ENCODE measurements around the gene LBP. TPM values are rescaled to one million over a fixed set of nuclear protein-coding genes. Genes with fewer than 3 reads are reported as not detected.
A peak's percentile ranks its signal among the peaks of the same experiment; 100 is the strongest.

LBP gene
- not detected for total RNA-seq

GRCh38 chr20:38346247-38346651 lies at the start of gene LBP:
Gene LBP (plus strand): TSS chr20:38346482. CDS start chr20:38346517, 35 bp downstream.
- H3K27ac Mint-ChIP-seq, result no peak within 1 kb of the TSS
- no peaks in the 10 kb centered on the region for H3K9me3 Mint-ChIP-seq
- no peaks in the 10 kb centered on the region for H3K4me1 Mint-ChIP-seq
- DNase-seq, result no peak
- H3K36me3 Mint-ChIP-seq, result no peaks in the 10 kb centered on the region
- H3K27me3 Mint-ChIP-seq, result peaks cover 3% of the 10 kb centered on the region
- H3K4me3 Mint-ChIP-seq, result no peak within 1 kb of the TSS

GRCh38 chr20:38297916-38298674 lies 48.2 kb upstream of the LBP start:
- Mint-ChIP-seq H3K4me1 (peaks cover 3% of the 10 kb centered on the region), H3K36me3 (no peaks in the 10 kb centered on the region), H3K27ac (no peak overlapping the region), H3K9me3 (no peaks in the 10 kb centered on the region), H3K4me3 (no peak overlapping the region), H3K27me3 (peaks cover 31% of the 10 kb centered on the region)
- no peak for DNase-seq

GRCh38 chr20:38298768-38299288 lies 47.5 kb upstream of the LBP start:
- Mint-ChIP-seq H3K9me3 (no peaks in the 10 kb centered on the region), H3K4me3 (no peak overlapping the region), H3K4me1 (peaks cover 10% of the 10 kb centered on the region), H3K36me3 (no peaks in the 10 kb centered on the region), H3K27ac (no peak overlapping the region), H3K27me3 (peaks cover 38% of the 10 kb centered on the region)
- DNase-seq, result no peak

GRCh38 chr20:38299963-38300362 lies 46.3 kb upstream of the LBP start:
- Mint-ChIP-seq H3K27ac (no peak overlapping the region), H3K27me3 (peaks cover 49% of the 10 kb centered on the region), H3K9me3 (no peaks in the 10 kb centered on the region), H3K4me1 (peaks cover 21% of the 10 kb centered on the region), H3K36me3 (no peaks in the 10 kb centered on the region), H3K4me3 (no peak overlapping the region)
- DNase-seq, result no peak

GRCh38 chr20:38300438-38300837 lies 45.8 kb upstream of the LBP start:
- Mint-ChIP-seq H3K9me3 (no peaks in the 10 kb centered on the region), H3K27ac (no peak overlapping the region), H3K4me3 (no peak overlapping the region), H3K36me3 (no peaks in the 10 kb centered on the region), H3K27me3 (peaks cover 54% of the 10 kb centered on the region), H3K4me1 (peaks cover 22% of the 10 kb centered on the region)
- no peak for DNase-seq

- Mint-ChIP-seq H3K27ac (no peak overlapping the region), H3K36me3 (no peaks in the 10 kb centered on the region), H3K27me3 (peaks cover 63% of the 10 kb centered on the region), H3K9me3 (no peaks in the 10 kb centered on the region), H3K4me3 (no peak overlapping the region), H3K4me1 (peaks cover 22% of the 10 kb centered on the region)
- DNase-seq, result no peak
Measured at GRCh38 chr20:38301309-38301708, 45.0 kb upstream of the LBP start.

- H3K27ac Mint-ChIP-seq, result no peak overlapping the region
- no peaks in the 10 kb centered on the region for H3K36me3 Mint-ChIP-seq
- no peaks in the 10 kb centered on the region for H3K9me3 Mint-ChIP-seq
- H3K4me3 Mint-ChIP-seq, result no peak overlapping the region
- peaks cover 72% of the 10 kb centered on the region for H3K27me3 Mint-ChIP-seq
- peaks cover 25% of the 10 kb centered on the region for H3K4me1 Mint-ChIP-seq
- DNase-seq, result no peak
Measured at GRCh38 chr20:38302786-38303185, 43.5 kb upstream of the LBP start.

- Mint-ChIP-seq H3K36me3 (no peaks in the 10 kb centered on the region), H3K4me1 (peaks cover 25% of the 10 kb centered on the region), H3K9me3 (no peaks in the 10 kb centered on the region), H3K4me3 (no peak within 1 kb of the TSS), H3K27me3 (peaks cover 72% of the 10 kb centered on the region), H3K27ac (peak within 1 kb of the TSS; percentile 27)
- peak; percentile 5 for DNase-seq
Measured at GRCh38 chr20:38303908-38304379, 42.3 kb upstream of the LBP start, which contains the start of gene BPI. Gene BPI (plus strand): TSS chr20:38304156. CDS start chr20:38304224, 68 bp downstream.

- DNase-seq, result peak; percentile 17
- Mint-ChIP-seq H3K9me3 (no peaks in the 10 kb centered on the region), H3K4me1 (peaks cover 25% of the 10 kb centered on the region), H3K36me3 (no peaks in the 10 kb centered on the region), H3K27ac (peak overlapping the region; percentile 27), H3K4me3 (no peak overlapping the region), H3K27me3 (peaks cover 72% of the 10 kb centered on the region)
Measured at GRCh38 chr20:38304845-38305447, 41.3 kb upstream of the LBP start.

GRCh38 chr20:38305541-38305940 lies 40.7 kb upstream of the LBP start:
- peaks cover 25% of the 10 kb centered on the region for H3K4me1 Mint-ChIP-seq
- H3K27ac Mint-ChIP-seq, result no peak overlapping the region
- H3K4me3 Mint-ChIP-seq, result no peak overlapping the region
- H3K27me3 Mint-ChIP-seq, result peaks cover 69% of the 10 kb centered on the region
- DNase-seq, result no peak
- H3K9me3 Mint-ChIP-seq, result no peaks in the 10 kb centered on the region
- H3K36me3 Mint-ChIP-seq, result no peaks in the 10 kb centered on the region

GRCh38 chr20:38306379-38306778 lies 39.9 kb upstream of the LBP start:
- H3K27ac Mint-ChIP-seq, result no peak overlapping the region
- no peaks in the 10 kb centered on the region for H3K9me3 Mint-ChIP-seq
- no peak for DNase-seq
- H3K36me3 Mint-ChIP-seq, result no peaks in the 10 kb centered on the region
- H3K4me1 Mint-ChIP-seq, result peaks cover 25% of the 10 kb centered on the region
- no peak overlapping the region for H3K4me3 Mint-ChIP-seq
- peaks cover 70% of the 10 kb centered on the region for H3K27me3 Mint-ChIP-seq

GRCh38 chr20:38307371-38308046 lies 38.8 kb upstream of the LBP start:
- no peaks in the 10 kb centered on the region for H3K9me3 Mint-ChIP-seq
- DNase-seq, result no peak
- H3K4me1 Mint-ChIP-seq, result peaks cover 25% of the 10 kb centered on the region
- no peaks in the 10 kb centered on the region for H3K36me3 Mint-ChIP-seq
- no peak overlapping the region for H3K27ac Mint-ChIP-seq
- H3K4me3 Mint-ChIP-seq, result no peak overlapping the region
- peaks cover 62% of the 10 kb centered on the region for H3K27me3 Mint-ChIP-seq

- peaks cover 56% of the 10 kb centered on the region for H3K27me3 Mint-ChIP-seq
Measured at GRCh38 chr20:38308047-38308438, 38.2 kb upstream of the LBP start.

GRCh38 chr20:38308447-38308846 lies 37.8 kb upstream of the LBP start:
- Mint-ChIP-seq H3K4me3 (no peak overlapping the region), H3K27ac (no peak overlapping the region), H3K9me3 (no peaks in the 10 kb centered on the region), H3K27me3 (peaks cover 52% of the 10 kb centered on the region), H3K4me1 (peaks cover 19% of the 10 kb centered on the region), H3K36me3 (no peaks in the 10 kb centered on the region)
- no peak for DNase-seq

More at GRCh38 chr20:38308047-38308438, 38.2 kb upstream of the LBP start:
- no peak for DNase-seq
- peaks cover 22% of the 10 kb centered on the region for H3K4me1 Mint-ChIP-seq
- no peaks in the 10 kb centered on the region for H3K36me3 Mint-ChIP-seq
- H3K27ac Mint-ChIP-seq, result no peak overlapping the region
- H3K4me3 Mint-ChIP-seq, result no peak overlapping the region
- no peaks in the 10 kb centered on the region for H3K9me3 Mint-ChIP-seq

- no peak overlapping the region for H3K4me3 Mint-ChIP-seq
- H3K27ac Mint-ChIP-seq, result no peak overlapping the region
- peaks cover 3% of the 10 kb centered on the region for H3K4me1 Mint-ChIP-seq
- no peaks in the 10 kb centered on the region for H3K36me3 Mint-ChIP-seq
- DNase-seq, result no peak
- H3K9me3 Mint-ChIP-seq, result no peaks in the 10 kb centered on the region
- peaks cover 26% of the 10 kb centered on the region for H3K27me3 Mint-ChIP-seq
Measured at GRCh38 chr20:38311091-38311490, 35.2 kb upstream of the LBP start.

All from activated naive CD8-positive, alpha-beta T cell treated with anti-CD3 and anti-CD28 coated beads for 36 hours (primary cell).